ENCODE results near the gene PRICKLE2.

Gene PRICKLE2

DNA sequence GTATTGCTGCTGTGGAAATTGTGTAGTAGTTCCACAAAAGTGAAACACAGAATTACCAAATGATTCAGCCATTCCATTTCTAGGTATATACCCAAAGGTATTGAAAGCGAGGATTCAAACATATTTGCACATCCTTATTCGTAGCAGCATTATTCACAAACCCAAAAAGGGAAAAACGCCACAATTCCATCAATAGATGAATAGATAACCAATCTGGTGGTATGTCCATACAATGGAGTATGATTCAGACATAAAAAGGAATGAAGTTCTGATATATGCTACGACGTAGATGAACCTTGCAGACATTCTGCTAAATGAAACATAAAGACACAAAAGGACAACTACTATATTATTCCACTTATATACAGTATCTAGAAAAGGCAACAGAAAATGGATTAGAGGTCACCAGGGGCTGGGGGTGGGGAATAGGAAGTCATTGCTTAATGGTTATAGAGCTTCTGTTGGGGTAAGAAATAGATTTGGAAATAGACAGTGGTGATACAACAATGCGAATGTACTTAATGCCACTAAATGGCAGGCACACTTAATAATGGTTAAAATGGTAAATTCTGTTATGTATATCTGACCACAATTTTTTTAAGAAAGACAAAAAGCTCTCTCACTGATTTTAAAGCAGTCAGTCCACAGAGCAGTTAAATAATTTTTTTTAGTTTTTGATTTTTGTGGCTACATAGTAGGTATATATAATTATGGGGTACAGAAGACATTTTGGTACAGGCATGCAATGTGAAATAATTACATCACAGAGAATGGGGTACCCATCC, 150.2 kb downstream of the PRICKLE2 start:
- H3K4me3 ChIP-seq (ENCODE audit: low read length) = no peak overlapping the region
- no peaks in the 10 kb centered on the region for H3K9me3 ChIP-seq (ENCODE audit: control insufficient read depth, low read length)
- no peaks in the 10 kb centered on the region for H3K27me3 ChIP-seq (replicated peaks; ENCODE audit: control insufficient read depth, insufficient read depth, low read length)
- no peak for DNase-seq (ENCODE audit: low read depth)
- no peak overlapping the region for H3K9ac ChIP-seq (ENCODE audit: low read length)
- H3K36me3 ChIP-seq (ENCODE audit: control insufficient read depth, insufficient read depth, low read length, severe bottlenecking) = no peaks in the 10 kb centered on the region
- H3K4me1 ChIP-seq (ENCODE audit: control insufficient read depth, insufficient read depth, low read length) = peaks cover 33% of the 10 kb centered on the region

DNA sequence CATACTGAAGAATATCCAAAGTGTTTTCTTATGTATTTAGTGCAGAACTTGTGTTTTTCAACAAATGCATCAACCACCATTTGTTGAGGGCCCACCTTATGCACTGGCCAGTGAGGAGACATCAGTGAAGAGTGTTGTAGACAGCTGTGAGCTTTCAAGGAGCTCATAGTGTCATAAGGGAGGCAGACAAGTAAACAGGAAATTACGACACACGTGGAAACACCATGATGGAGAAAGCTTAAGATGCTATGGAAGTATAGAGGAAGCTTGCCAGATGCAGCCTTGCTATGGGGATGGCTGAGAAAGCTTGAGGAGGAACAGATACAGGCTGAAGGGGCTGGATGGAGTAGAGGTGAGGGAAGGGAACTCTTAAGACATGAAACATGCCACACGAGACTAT, 151.2 kb downstream of the PRICKLE2 start:
- Histone ChIP-seq H3K36me3 (ENCODE audit: control insufficient read depth, insufficient read depth, low read length, severe bottlenecking) (no peaks in the 10 kb centered on the region), H3K9me3 (ENCODE audit: control insufficient read depth, low read length) (no peaks in the 10 kb centered on the region), H3K4me1 (ENCODE audit: control insufficient read depth, insufficient read depth, low read length) (peaks cover 24% of the 10 kb centered on the region), H3K27me3 (replicated peaks; ENCODE audit: control insufficient read depth, insufficient read depth, low read length) (no peaks in the 10 kb centered on the region), H3K9ac (ENCODE audit: low read length) (no peak overlapping the region), H3K4me3 (ENCODE audit: low read length) (no peak overlapping the region)
- DNase-seq (ENCODE audit: low read depth) = peak; percentile 55

DNA sequence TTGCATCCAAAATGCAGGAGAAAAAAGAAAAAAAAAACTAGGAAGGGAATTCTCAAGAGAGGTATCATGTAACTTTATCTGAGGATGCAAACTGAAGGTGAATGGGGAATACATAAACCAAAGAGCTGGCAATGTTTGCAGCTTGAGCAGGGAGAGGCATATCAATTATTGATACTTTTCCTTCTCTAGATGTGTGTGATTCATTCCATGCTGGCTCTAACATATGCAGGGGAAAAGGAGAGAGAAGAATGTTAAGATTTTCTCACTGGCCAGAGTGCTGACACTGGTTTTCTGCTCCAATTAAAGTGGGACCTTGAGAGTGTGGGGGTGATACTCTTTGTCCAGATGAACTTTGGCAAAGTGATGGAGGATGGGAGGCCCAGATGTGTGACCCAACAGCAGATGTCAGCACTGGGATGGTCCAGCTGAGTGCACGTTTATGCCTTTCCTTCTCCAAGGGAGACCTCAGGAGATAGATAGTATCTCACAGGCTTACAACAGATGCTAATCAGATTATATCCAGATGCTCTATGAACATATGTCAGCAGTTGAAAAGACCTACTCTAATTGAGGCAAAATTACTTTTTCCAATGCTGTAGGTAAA, 152.0 kb downstream of the PRICKLE2 start:
- Histone ChIP-seq H3K27me3 (replicated peaks; ENCODE audit: control insufficient read depth, insufficient read depth, low read length) (no peaks in the 10 kb centered on the region), H3K9me3 (ENCODE audit: control insufficient read depth, low read length) (no peaks in the 10 kb centered on the region), H3K4me1 (ENCODE audit: control insufficient read depth, insufficient read depth, low read length) (peaks cover 21% of the 10 kb centered on the region), H3K36me3 (ENCODE audit: control insufficient read depth, insufficient read depth, low read length, severe bottlenecking) (no peaks in the 10 kb centered on the region), H3K4me3 (ENCODE audit: low read length) (no peak overlapping the region), H3K9ac (ENCODE audit: low read length) (no peak overlapping the region)
- DNase-seq (ENCODE audit: low read depth) = peak; percentile 48

DNA sequence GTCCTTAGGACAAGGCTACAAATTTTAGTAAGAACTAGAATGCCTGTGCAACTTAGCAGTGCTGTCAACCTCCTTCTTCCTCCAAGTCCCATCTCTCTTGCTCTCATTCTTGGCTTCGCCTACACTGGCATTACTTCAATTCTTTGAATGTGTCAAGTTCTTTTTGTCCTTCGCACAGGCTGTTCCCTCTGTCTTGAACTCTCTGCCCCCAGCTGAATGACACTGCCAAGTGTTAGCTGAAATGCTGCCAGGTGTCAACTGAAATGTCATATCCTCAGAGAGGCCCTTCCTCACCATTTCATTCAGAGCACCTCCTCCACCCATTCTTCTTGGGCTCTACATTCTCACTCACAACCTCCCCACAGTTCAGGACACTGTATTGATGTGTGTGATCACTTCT, 153.1 kb downstream of the PRICKLE2 start:
- H3K27me3 ChIP-seq (replicated peaks; ENCODE audit: control insufficient read depth, insufficient read depth, low read length) = no peaks in the 10 kb centered on the region
- no peak overlapping the region for H3K4me3 ChIP-seq (ENCODE audit: low read length)
- H3K36me3 ChIP-seq (ENCODE audit: control insufficient read depth, insufficient read depth, low read length, severe bottlenecking) = no peaks in the 10 kb centered on the region
- H3K4me1 ChIP-seq (ENCODE audit: control insufficient read depth, insufficient read depth, low read length) = peaks cover 31% of the 10 kb centered on the region
- no peak for DNase-seq (ENCODE audit: low read depth)
- H3K9ac ChIP-seq (ENCODE audit: low read length) = no peak overlapping the region
- no peaks in the 10 kb centered on the region for H3K9me3 ChIP-seq (ENCODE audit: control insufficient read depth, low read length)

DNA sequence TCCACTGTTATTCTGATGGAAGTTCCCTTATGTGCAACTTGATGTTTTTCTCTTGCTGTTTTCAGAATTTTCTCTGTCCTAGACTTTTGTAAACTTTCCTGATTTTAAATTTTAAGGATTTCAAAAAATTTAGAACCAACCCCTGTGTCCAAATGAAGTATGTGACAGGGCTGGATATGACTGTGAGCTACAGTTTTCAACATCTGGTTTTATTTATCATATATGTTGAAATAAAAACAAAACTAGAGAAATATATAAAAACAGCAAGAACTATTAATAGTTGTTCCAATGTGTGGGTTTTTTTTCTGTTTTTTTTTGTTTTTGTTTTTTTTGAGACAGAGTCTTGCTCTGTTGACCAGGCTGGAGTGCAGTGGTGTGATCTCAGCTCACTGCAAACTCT, 154.6 kb downstream of the PRICKLE2 start:
- Histone ChIP-seq H3K4me1 (ENCODE audit: control insufficient read depth, insufficient read depth, low read length) (peaks cover 31% of the 10 kb centered on the region), H3K9me3 (ENCODE audit: control insufficient read depth, low read length) (no peaks in the 10 kb centered on the region), H3K36me3 (ENCODE audit: control insufficient read depth, insufficient read depth, low read length, severe bottlenecking) (no peaks in the 10 kb centered on the region), H3K27me3 (replicated peaks; ENCODE audit: control insufficient read depth, insufficient read depth, low read length) (no peaks in the 10 kb centered on the region), H3K9ac (ENCODE audit: low read length) (no peak overlapping the region), H3K4me3 (ENCODE audit: low read length) (no peak overlapping the region)
- DNase-seq (ENCODE audit: low read depth) = peak; percentile 66

DNA sequence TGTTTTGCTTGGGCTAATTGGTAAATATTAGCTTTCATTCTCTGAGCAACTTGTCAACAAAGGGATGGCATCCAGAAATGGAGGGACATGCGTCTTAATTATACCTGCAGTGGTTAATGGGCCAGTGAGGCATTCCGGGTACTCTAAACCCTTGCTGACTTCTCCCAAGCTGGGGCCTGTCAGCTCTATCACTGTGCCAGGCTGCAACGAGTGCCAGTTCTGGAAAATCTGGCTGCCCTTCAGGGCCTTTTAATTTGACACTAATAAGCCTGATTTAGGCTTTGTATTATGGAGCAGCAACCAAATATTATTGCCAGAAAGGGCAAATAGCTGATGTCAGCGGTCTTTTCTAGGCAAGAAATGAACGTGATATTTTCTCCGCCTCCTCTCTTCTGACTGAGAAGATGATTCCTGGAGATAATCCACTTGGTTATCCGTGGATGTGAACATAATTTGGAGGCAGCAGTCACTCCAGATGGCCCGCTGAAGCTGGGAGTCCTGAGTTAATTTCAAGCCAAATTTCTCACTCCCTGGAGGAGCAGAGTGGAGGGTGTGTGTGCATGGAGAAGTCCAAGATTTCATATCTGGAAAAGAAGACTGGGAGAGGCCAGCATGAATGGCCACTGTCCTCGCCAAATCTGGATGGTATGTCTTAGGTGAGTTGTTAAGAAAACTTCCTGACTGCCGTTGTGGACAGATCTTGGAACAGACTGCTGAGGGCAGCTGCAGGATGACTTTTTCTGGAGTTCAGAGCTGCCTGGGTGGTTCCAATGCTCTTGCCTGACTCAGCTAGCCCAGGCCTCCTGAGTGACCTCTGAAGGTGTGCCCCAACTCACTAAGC, 157.5 kb downstream of the PRICKLE2 start:
- DNase-seq (ENCODE audit: low read depth) = no peak
- Histone ChIP-seq H3K9ac (ENCODE audit: low read length) (no peak overlapping the region), H3K9me3 (ENCODE audit: control insufficient read depth, low read length) (no peaks in the 10 kb centered on the region), H3K36me3 (ENCODE audit: control insufficient read depth, insufficient read depth, low read length, severe bottlenecking) (no peaks in the 10 kb centered on the region), H3K4me3 (ENCODE audit: low read length) (no peak overlapping the region), H3K27me3 (replicated peaks; ENCODE audit: control insufficient read depth, insufficient read depth, low read length) (no peaks in the 10 kb centered on the region), H3K4me1 (ENCODE audit: control insufficient read depth, insufficient read depth, low read length) (peaks cover 19% of the 10 kb centered on the region)

DNA sequence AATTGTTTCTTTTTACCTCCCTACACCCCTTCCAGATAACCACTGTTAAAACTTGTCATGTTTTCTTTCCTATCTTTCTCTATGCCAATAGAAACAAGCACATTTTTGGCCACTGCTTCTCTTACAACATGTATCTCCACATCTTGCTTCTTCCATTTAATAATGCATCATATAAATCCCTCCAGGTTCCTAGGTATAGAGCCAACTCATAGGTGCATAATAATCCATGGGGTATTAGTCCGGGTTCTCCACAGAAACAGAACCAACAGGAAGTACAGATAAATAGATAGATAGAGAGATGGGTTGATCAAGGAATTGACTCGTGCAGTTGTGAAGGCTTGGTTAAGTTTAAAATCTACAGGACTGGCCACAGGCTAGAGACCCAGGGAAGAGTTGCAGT, 160.5 kb downstream of the PRICKLE2 start:
- no peaks in the 10 kb centered on the region for H3K9me3 ChIP-seq (ENCODE audit: control insufficient read depth, low read length)
- no peak overlapping the region for H3K9ac ChIP-seq (ENCODE audit: low read length)
- DNase-seq (ENCODE audit: low read depth) = no peak
- H3K4me3 ChIP-seq (ENCODE audit: low read length) = no peak overlapping the region
- no peaks in the 10 kb centered on the region for H3K36me3 ChIP-seq (ENCODE audit: control insufficient read depth, insufficient read depth, low read length, severe bottlenecking)
- peaks cover 13% of the 10 kb centered on the region for H3K4me1 ChIP-seq (ENCODE audit: control insufficient read depth, insufficient read depth, low read length)
- H3K27me3 ChIP-seq (replicated peaks; ENCODE audit: control insufficient read depth, insufficient read depth, low read length) = no peaks in the 10 kb centered on the region

DNA sequence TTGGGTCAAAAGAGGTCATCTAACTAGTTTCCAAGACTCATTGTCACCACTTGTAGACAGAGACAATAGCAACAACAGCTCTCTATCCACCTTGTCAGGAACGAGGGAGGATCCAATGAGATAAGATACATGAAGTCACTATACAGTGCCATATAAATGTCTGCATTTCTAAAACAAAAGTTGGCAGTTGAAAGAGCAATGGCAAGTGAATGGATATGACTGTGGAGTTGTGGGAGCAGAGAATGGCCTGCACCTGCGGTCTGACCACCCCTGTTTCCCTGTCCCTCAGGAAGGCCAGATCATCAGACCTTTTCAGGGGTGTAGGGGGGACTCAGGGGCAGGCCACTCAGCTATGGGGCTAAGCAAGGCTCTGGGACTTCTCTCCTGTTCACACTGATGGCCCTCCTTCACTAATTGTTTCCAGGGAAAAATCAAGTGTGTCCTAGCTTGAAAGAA, 161.3 kb downstream of the PRICKLE2 start:
- no peak for DNase-seq (ENCODE audit: low read depth)
- Histone ChIP-seq H3K36me3 (ENCODE audit: control insufficient read depth, insufficient read depth, low read length, severe bottlenecking) (no peaks in the 10 kb centered on the region), H3K4me3 (ENCODE audit: low read length) (no peak overlapping the region), H3K4me1 (ENCODE audit: control insufficient read depth, insufficient read depth, low read length) (peaks cover 16% of the 10 kb centered on the region), H3K9me3 (ENCODE audit: control insufficient read depth, low read length) (no peaks in the 10 kb centered on the region), H3K9ac (ENCODE audit: low read length) (no peak overlapping the region), H3K27me3 (replicated peaks; ENCODE audit: control insufficient read depth, insufficient read depth, low read length) (no peaks in the 10 kb centered on the region)

DNA sequence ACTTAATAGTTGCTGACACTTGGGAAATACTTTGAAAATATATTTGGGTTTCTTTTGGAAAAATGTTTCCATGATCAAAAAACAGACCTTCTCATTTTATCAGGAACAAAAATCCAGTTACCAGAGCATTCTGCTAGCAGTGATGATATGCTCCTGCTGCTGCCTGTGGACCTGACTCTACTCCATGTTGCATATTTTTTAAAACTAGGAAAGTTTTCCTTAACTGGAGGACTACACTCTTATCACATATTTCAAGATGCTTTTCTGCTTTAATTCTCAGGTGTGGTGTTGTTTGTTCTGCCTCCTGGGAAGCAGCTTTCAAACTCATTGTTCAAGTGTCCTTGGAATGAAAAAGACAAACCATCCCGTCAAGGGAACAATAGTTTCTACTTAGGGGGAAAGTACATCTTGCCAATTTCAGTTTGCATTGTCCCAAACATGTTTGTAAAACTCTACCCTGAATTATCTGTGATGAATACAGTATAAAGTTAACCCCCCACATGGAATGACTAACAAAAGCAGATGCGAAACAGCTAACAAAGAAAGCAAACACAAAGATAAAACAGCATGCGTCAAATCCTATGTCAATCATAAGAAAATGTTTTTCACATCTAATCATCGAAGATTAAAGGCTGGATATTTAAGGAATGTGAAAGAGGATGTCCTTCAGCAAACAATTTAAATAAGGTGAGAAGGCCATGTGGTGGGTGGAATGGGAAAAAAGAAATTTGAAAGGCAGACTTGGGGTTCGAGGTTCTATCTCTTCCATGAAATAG, 161.9 kb downstream of the PRICKLE2 start:
- no peak for DNase-seq (ENCODE audit: low read depth)
- H3K27me3 ChIP-seq (replicated peaks; ENCODE audit: control insufficient read depth, insufficient read depth, low read length) = no peaks in the 10 kb centered on the region
- no peak overlapping the region for H3K4me3 ChIP-seq (ENCODE audit: low read length)
- peaks cover 16% of the 10 kb centered on the region for H3K4me1 ChIP-seq (ENCODE audit: control insufficient read depth, insufficient read depth, low read length)
- no peaks in the 10 kb centered on the region for H3K9me3 ChIP-seq (ENCODE audit: control insufficient read depth, low read length)
- H3K36me3 ChIP-seq (ENCODE audit: control insufficient read depth, insufficient read depth, low read length, severe bottlenecking) = no peaks in the 10 kb centered on the region
- no peak overlapping the region for H3K9ac ChIP-seq (ENCODE audit: low read length)

DNA sequence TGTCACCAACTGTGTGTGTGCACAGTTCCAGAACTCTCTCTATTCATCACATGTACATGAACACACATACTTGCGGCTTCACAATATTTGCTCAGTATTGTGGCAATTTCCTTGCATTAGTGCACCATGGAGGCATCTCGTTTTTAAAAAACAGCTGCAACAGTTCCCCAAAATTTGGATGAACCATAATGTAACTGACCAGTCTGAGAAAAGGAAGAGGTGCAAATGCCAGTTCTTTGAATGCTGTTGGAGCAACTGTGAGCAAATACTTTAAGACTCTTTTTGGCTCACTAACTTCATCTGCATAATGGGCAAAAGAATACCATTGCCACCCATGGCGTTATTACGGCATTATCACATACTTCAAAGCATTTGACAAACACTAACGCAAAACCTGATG, 163.6 kb downstream of the PRICKLE2 start:
- H3K4me3 ChIP-seq (ENCODE audit: low read length) = no peak overlapping the region
- H3K9ac ChIP-seq (ENCODE audit: low read length) = no peak overlapping the region
- no peaks in the 10 kb centered on the region for H3K36me3 ChIP-seq (ENCODE audit: control insufficient read depth, insufficient read depth, low read length, severe bottlenecking)
- peaks cover 6% of the 10 kb centered on the region for H3K4me1 ChIP-seq (ENCODE audit: control insufficient read depth, insufficient read depth, low read length)
- DNase-seq (ENCODE audit: low read depth) = no peak
- no peaks in the 10 kb centered on the region for H3K27me3 ChIP-seq (replicated peaks; ENCODE audit: control insufficient read depth, insufficient read depth, low read length)
- no peaks in the 10 kb centered on the region for H3K9me3 ChIP-seq (ENCODE audit: control insufficient read depth, low read length)
